ENCODE data around the gene ZNF423.

DNA sequence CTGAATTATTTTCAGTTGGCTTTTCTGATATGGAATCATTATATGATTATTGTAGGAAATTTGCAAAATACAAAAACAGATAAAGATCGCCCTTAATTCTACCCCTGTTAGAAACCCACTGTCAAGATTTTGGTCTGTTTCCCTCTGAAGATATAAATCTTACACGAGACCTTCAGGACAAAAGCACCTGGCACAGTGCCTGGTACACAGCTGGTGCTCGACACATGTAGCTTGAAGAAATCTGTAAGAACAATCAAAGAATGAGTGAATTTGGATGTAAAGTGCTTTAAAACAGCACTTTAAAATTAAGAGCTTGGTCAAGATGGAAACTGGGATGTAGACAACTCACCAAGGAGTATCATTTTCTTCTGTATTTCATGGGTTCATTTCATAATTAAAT lies 301.2 kb downstream of the ZNF423 start:
- TF ChIP-seq, protein P1, sequence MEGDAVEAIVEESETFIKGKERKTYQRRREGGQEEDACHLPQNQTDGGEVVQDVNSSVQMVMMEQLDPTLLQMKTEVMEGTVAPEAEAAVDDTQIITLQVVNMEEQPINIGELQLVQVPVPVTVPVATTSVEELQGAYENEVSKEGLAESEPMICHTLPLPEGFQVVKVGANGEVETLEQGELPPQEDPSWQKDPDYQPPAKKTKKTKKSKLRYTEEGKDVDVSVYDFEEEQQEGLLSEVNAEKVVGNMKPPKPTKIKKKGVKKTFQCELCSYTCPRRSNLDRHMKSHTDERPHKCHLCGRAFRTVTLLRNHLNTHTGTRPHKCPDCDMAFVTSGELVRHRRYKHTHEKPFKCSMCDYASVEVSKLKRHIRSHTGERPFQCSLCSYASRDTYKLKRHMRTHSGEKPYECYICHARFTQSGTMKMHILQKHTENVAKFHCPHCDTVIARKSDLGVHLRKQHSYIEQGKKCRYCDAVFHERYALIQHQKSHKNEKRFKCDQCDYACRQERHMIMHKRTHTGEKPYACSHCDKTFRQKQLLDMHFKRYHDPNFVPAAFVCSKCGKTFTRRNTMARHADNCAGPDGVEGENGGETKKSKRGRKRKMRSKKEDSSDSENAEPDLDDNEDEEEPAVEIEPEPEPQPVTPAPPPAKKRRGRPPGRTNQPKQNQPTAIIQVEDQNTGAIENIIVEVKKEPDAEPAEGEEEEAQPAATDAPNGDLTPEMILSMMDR (IDR thresholded peaks at IDR 0.05 in 8 of 11, conservative IDR thresholded peaks at IDR 0.05 in 3 of 11) = no peak
- TF ChIP-seq POLR2AphosphoS5 (IDR thresholded peaks at IDR 0.05) (no peak), POLR2A (IDR thresholded peaks at IDR 0.05) (no peak)
